Activated CD4-positive, alpha-beta memory T cell treated with anti-CD3 and anti-CD28 coated beads, Interleukin-2, amount 10 ng/mL, durations not matched to agents 7 days and 5 days (primary cell): ENCODE data around the gene OR52N2. TPM values are rescaled to one million over a fixed set of nuclear protein-coding genes. Genes with fewer than 3 reads are reported as not detected.

Experiments used
- CTCF ChIA-PET: fragments of 350-600 bp; sonication (Branson Sonifier 250); formaldehyde crosslinking; loops from one replicate; lab custom pipeline; 2021; ENCODE audit warnings: antibody characterized with exemption, inconsistent platforms; lab: Charles Lee
- POLR2A ChIA-PET: fragments of 350-600 bp; sonication (Branson Sonifier 250); formaldehyde crosslinking; loops from one replicate; lab custom pipeline; 2021; ENCODE audit warnings: antibody characterized with exemption; lab: Charles Lee
- DNase-seq: peaks from one replicate; pipeline ENCODE4 v3.0.0-alpha.2; 2020
- H3K27ac Mint-ChIP-seq: one replicate; pipeline ENCODE4 v1.8.0; 2021; ENCODE audit warnings: mild to moderate bottlenecking, mixed read lengths
- H3K27me3 Mint-ChIP-seq: one replicate; pipeline ENCODE4 v1.8.0; 2021; ENCODE audit warnings: mixed read lengths
- H3K36me3 Mint-ChIP-seq: one replicate; pipeline ENCODE4 v1.8.0; 2021; ENCODE audit warnings: low read depth, mixed read lengths
- H3K4me1 Mint-ChIP-seq: one replicate; pipeline ENCODE4 v1.8.0; 2021; ENCODE audit warnings: mixed read lengths
- H3K4me3 Mint-ChIP-seq: one replicate; pipeline ENCODE4 v1.8.0; 2021; ENCODE audit warnings: mild to moderate bottlenecking, mixed read lengths
- H3K9me3 Mint-ChIP-seq: one replicate; pipeline ENCODE4 v1.8.0; 2021; ENCODE audit warnings: mixed read lengths
- total RNA-seq, 2 experiments: library from RNA; stranded (reverse); gene quantifications; one replicate each; pipeline ENCODE4 v1.2.3, GENCODE V29; 2021

The OR52N2 gene
- total RNA-seq, 2 experiments from 2014 or later: not detected

DNA sequence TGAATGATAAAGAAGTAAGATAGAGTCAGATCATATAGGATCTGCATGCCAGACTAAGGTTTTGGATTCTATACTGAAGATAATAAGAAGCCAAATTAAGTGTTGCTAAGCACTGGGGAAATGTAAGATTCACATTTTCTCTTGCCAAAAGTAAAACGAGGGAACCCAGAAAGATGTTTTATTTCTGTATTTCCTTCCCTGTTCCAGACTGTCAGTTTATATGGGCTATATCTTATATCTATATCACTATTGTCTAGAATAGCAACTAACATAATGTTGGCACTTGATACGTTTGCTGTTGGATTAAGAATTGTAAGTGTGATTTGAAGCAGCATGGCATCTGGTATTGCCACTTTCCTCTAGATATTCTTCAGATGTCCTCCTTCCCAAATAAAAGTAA is 24.7 kb downstream of the OR52N2 start:
- Mint-ChIP-seq H3K4me3 (no peak overlapping the region), H3K27ac (no peak overlapping the region), H3K4me1 (no peaks in the 10 kb centered on the region), H3K36me3 (no peaks in the 10 kb centered on the region), H3K27me3 (peaks cover 3% of the 10 kb centered on the region), H3K9me3 (no peaks in the 10 kb centered on the region)
- no peak for DNase-seq
- ChIA-PET CTCF (no interaction called here), POLR2A (no interaction called here)

DNA sequence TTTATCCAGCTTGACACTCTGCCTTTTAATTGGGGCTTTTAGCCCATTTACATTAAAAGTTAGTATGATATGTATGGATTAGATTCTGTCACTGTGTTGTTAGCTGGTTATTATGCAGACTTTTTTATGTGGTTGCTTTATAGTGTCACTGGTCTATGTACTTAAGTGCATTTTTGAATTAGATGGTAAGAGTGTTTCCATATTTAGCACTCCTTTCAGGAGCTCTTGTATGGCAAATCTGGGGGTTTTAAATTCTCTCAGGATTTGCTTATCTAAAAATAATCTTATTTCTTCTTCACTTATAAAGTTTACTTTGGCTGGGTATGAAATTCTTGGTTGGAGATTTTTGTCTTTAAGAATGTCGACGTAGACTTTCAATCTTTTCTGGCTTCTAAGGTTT is 29.0 kb downstream of the OR52N2 start:
- H3K36me3 Mint-ChIP-seq: no peaks in the 10 kb centered on the region
- H3K4me3 Mint-ChIP-seq: no peak overlapping the region
- H3K27me3 Mint-ChIP-seq: peaks cover 3% of the 10 kb centered on the region
- ChIA-PET POLR2A (no interaction called here), CTCF (no interaction called here)
- H3K9me3 Mint-ChIP-seq: no peaks in the 10 kb centered on the region
- DNase-seq: no peak
- no peak overlapping the region for H3K27ac Mint-ChIP-seq
- no peaks in the 10 kb centered on the region for H3K4me1 Mint-ChIP-seq

GRCh38 chr11:5841797-5842196 is 33.1 kb downstream of the OR52N2 start, which contains the start of gene OR52E6:
OR52E6 (minus strand) TSS chr11:5841897; CDS start chr11:5841897, 0 bp downstream.
- POLR2A ChIA-PET: no interaction called here
- Mint-ChIP-seq H3K9me3 (no peaks in the 10 kb centered on the region), H3K27me3 (peaks cover 3% of the 10 kb centered on the region), H3K4me3 (no peak within 1 kb of the TSS), H3K27ac (no peak within 1 kb of the TSS), H3K4me1 (no peaks in the 10 kb centered on the region), H3K36me3 (no peaks in the 10 kb centered on the region)
- CTCF ChIA-PET: no interaction called here
- DNase-seq: no peak

GRCh38 chr11:5846701-5847100 is 38.0 kb downstream of the OR52N2 start:
- Mint-ChIP-seq H3K9me3 (no peaks in the 10 kb centered on the region), H3K27me3 (peaks cover under 1% of the 10 kb centered on the region), H3K36me3 (no peaks in the 10 kb centered on the region), H3K27ac (no peak overlapping the region), H3K4me3 (no peak overlapping the region), H3K4me1 (no peaks in the 10 kb centered on the region)
- ChIA-PET POLR2A (no interaction called here), CTCF (no interaction called here)
- no peak for DNase-seq

DNA sequence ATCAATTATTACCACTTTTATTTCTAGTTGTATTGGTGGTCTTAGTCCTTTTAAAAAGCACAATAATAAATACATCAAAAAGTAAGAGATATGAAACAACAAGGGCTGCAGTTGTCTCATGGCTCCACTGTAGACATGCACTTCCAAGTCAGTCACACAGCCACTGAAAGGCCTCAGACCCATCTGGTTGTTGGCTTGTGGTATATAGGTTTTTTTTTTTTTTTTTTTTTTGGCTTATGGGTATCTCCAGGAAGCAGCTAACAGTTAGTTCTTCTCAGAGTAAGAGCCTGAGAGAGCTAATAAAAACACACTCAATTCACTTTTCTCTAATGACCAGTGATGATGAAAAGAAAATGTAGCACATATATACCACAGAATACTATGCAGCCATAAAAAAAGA is 39.0 kb downstream of the OR52N2 start:
- POLR2A ChIA-PET: no interaction called here
- H3K36me3 Mint-ChIP-seq: no peaks in the 10 kb centered on the region
- H3K27me3 Mint-ChIP-seq: peaks cover 5% of the 10 kb centered on the region
- DNase-seq: no peak
- no peak overlapping the region for H3K4me3 Mint-ChIP-seq
- CTCF ChIA-PET: interaction anchor here (0.7 kb wide), 2 partner anchors 103 to 141 kb away, joined by 3 read pairs; no protein-coding TSS in a partner anchor
- H3K9me3 Mint-ChIP-seq: no peaks in the 10 kb centered on the region
- no peaks in the 10 kb centered on the region for H3K4me1 Mint-ChIP-seq
- H3K27ac Mint-ChIP-seq: no peak overlapping the region

DNA sequence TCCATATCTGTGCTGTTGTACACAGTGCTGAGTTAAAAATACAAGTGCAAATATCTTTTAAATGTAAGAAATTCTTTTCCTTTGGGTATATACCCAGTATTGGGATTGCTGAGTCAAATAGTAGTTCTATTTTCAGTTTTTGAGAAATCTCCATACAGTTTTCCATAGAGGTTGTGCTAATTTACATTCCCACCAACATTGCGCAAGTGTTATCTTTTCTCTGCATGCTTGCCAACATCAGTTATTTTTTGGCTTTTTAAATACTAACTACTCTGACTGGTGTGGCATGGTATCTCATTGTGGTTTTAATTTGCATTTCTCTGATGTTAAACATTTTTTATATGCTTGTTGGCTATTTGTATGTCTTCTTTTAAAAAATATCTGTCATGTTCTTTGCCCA is 42.3 kb downstream of the OR52N2 start:
- no peaks in the 10 kb centered on the region for H3K4me1 Mint-ChIP-seq
- H3K36me3 Mint-ChIP-seq: no peaks in the 10 kb centered on the region
- H3K4me3 Mint-ChIP-seq: no peak overlapping the region
- H3K27ac Mint-ChIP-seq: no peak overlapping the region
- H3K9me3 Mint-ChIP-seq: no peaks in the 10 kb centered on the region
- H3K27me3 Mint-ChIP-seq: peaks cover 5% of the 10 kb centered on the region
- no peak for DNase-seq
- ChIA-PET POLR2A (no interaction called here), CTCF (no interaction called here)

DNA sequence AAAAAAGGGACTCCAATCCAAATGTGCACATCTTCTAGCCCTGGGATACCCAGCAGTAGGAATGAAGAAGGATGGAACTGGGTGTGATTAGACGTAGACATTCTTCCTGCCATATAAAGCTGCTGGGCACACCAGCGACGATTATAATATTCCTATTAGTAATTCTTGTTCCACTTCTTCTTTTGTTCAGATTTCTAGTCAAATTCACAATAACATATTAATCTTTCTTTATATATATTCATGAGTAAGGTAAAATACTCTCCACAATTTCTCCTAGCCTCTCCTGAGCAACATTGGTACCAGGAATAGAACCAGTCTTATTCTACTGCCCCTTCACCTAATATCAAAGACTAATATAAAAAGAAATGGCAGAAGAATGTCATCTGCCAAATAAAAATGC is 48.9 kb downstream of the OR52N2 start, which contains the start of gene OR52E8:
TSS of gene OR52E8 (minus strand) at position 101 of the 400 bp plus-strand sequence. CDS start at position 101, 0 bp downstream.
- Mint-ChIP-seq H3K4me1 (no peaks in the 10 kb centered on the region), H3K36me3 (no peaks in the 10 kb centered on the region), H3K9me3 (no peaks in the 10 kb centered on the region), H3K4me3 (no peak within 1 kb of the TSS), H3K27me3 (no peaks in the 10 kb centered on the region), H3K27ac (no peak within 1 kb of the TSS)
- ChIA-PET CTCF (no interaction called here), POLR2A (no interaction called here)
- DNase-seq: no peak

GRCh38 chr11:5865826-5866225 is 57.1 kb downstream of the OR52N2 start:
- ChIA-PET CTCF (no interaction called here), POLR2A (no interaction called here)
- H3K4me1 Mint-ChIP-seq: no peaks in the 10 kb centered on the region
- no peaks in the 10 kb centered on the region for H3K36me3 Mint-ChIP-seq
- no peaks in the 10 kb centered on the region for H3K9me3 Mint-ChIP-seq
- no peak overlapping the region for H3K27ac Mint-ChIP-seq
- H3K4me3 Mint-ChIP-seq: no peak overlapping the region
- H3K27me3 Mint-ChIP-seq: peaks cover 2% of the 10 kb centered on the region
- DNase-seq: no peak

Other genes with a start within 250 kb of the OR52N2 start
- gene OR52B6, start 228.0 kb upstream of the OR52N2 start, total RNA-seq: not detected
- 1 to 10 TPM in 1 of 2 experiments, under 1 TPM in 1; 0.60 to 1.1 TPM for gene TRIM6, start 212.3 kb upstream of the OR52N2 start, total RNA-seq
- gene TRIM34, start 183.9 kb upstream of the OR52N2 start, total RNA-seq: 10 to 100 TPM; 18.2 to 19.8 TPM
- 10 to 100 TPM; 33.5 to 33.9 TPM for gene TRIM5, start 123.8 kb upstream of the OR52N2 start, total RNA-seq
- gene TRIM22, start 119.1 kb upstream of the OR52N2 start, total RNA-seq: 100 to 1,000 TPM; 213 to 221 TPM
- gene OR56B1, start 72.5 kb upstream of the OR52N2 start, total RNA-seq: under 1 TPM; 0.30 to 0.50 TPM
- gene OR52N4, start 54.7 kb upstream of the OR52N2 start, total RNA-seq: 1 to 10 TPM; 1.5 to 1.9 TPM
- not detected for gene OR52N5, start 25.6 kb upstream of the OR52N2 start, total RNA-seq
- not detected for gene OR52N1, start 17.7 kb upstream of the OR52N2 start, total RNA-seq
- gene OR52E6, start 33.0 kb downstream of the OR52N2 start, total RNA-seq: not detected
- not detected for gene OR52E8, start 48.8 kb downstream of the OR52N2 start, total RNA-seq
- not detected for gene OR52E4, start 71.7 kb downstream of the OR52N2 start, total RNA-seq
- gene OR52E5, start 84.3 kb downstream of the OR52N2 start, total RNA-seq: not detected
- gene OR56A3, start 133.3 kb downstream of the OR52N2 start, total RNA-seq: not detected
- gene OR56A5, start 159.6 kb downstream of the OR52N2 start, total RNA-seq: not detected
- not detected for gene OR52L1, start 178.1 kb downstream of the OR52N2 start, total RNA-seq
- under 1 TPM in 1 of 2 experiments, not detected in 1; 0.05 TPM for gene OR56A4, start 198.0 kb downstream of the OR52N2 start, total RNA-seq
- not detected for gene OR56A1, start 221.8 kb downstream of the OR52N2 start, total RNA-seq